Amniotic epithelial cell (primary cell): ENCODE results near the gene UBR4.
"Not testable (repeated sequence)": the region's sequence is repeated elsewhere in the genome, so short reads cannot be mapped to it uniquely, and the experiment has no call there.

Source experiments
- DNase-seq: peaks from one replicate; pipeline ENCODE4 v3.0.0-alpha.2; 2010; ENCODE audit warnings: low read depth

UBR4 gene

DNA sequence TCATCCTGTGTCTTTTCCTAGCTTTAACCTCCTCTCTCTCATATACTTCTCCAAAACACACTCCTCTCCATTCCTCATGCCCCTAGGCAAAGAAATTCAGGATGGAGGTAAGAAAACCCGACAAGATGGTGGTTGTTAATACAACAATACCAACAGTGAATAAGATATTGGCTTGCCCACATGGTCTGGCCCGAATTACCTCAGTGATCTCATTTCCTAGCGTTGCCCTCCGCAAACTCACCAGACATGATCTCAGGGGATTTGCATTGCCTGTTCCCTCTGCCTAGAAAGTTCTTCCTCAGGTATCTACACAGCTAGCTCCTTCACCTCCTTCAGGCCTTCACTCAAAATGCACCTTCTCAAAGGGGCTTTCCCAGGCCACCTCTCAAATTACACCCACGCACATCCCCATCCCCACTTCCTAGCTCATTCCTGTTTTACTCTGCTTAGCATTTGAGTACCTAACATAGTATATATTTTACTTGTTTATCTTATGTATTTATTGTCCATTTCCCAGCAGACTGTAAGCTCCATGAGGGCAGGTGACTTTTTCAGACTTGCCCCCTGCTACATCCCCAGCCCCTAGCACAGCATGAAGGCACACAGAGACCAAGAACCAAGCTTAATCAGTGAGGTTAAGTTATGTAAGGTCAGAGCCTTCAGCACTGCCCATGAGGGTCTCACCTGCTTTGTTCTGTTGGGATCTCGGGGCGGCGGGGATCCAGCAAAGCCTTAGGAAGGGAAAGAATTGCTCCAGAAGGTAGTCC is 10.2 kb upstream of the UBR4 start:
- no peak for DNase-seq

DNA sequence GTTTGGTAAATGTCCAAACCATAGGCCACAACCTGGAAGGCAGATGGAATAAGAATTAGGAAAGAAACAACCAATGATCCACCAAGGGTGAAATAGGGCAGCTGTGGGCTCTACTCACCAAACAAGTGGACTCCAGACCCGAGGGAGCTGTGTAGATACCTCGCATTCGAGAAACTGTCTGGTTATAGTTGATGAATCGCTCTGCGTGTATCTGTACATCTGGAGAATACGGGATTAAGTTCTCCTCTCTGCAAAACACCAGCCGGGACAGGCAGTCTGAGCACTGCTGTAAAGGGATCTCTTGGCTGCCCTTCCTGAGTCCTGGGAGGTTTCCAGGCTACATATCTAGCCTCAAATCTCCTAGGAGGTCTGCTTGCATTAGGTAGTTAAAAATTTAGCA is 9.4 kb upstream of the UBR4 start:
- DNase-seq: peak; percentile 62

DNA sequence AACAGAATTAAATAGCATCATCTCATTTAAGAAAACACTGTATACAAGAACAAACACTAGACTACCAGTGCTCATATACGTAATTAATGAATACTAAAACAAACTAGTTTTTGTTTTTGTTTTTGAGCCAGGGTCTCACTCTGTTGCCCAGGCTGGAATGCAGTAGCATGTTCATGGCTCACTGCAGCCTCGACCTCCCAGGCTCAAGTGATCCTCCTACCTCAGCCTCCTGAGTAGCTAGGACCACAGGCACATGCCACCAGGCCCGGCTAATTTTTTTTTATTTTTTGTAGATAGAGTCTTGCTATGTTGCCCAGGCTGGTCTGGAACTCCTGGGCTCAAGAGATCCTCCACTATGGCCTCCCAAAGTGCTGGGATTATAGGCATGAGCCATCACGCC is 6.5 kb upstream of the UBR4 start:
- not testable (repeated sequence) for DNase-seq

DNA sequence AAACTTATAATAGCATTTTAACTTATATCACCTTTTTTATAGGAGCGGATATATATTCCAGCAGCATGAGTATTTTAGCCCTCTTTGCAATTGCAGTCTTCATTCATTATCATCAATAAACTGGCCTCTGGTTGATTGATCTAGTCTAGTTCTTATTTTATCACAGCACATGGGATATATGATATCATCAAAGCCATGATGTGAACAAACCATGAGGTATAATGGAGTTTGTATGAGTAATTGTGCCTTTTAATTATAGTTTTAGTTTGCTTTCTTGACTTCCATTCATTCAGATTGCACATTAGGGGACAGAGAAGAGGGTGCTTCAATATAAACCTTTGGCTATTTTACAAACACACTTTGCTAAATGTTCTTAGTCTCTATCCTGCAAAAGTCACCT is 3.5 kb upstream of the UBR4 start:
- no peak for DNase-seq

DNA sequence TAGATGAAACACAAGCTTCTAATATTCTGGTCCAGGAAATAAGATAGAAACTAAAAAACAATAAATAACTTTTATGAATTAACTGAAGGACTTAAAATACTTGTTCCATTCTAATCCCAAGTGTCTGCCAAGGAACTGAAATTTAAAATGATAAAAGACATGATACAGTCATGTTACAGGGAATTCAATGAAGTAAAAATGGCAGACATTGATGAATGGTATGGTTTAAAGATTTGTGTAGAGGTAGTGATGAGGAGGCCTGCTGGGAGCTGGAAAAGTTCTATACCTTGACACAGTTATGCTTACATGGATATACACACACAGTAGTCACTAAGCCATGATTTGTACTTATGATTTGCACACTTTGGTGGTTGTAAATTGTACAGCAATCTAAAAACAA is 2.1 kb upstream of the UBR4 start:
- no peak for DNase-seq

DNA sequence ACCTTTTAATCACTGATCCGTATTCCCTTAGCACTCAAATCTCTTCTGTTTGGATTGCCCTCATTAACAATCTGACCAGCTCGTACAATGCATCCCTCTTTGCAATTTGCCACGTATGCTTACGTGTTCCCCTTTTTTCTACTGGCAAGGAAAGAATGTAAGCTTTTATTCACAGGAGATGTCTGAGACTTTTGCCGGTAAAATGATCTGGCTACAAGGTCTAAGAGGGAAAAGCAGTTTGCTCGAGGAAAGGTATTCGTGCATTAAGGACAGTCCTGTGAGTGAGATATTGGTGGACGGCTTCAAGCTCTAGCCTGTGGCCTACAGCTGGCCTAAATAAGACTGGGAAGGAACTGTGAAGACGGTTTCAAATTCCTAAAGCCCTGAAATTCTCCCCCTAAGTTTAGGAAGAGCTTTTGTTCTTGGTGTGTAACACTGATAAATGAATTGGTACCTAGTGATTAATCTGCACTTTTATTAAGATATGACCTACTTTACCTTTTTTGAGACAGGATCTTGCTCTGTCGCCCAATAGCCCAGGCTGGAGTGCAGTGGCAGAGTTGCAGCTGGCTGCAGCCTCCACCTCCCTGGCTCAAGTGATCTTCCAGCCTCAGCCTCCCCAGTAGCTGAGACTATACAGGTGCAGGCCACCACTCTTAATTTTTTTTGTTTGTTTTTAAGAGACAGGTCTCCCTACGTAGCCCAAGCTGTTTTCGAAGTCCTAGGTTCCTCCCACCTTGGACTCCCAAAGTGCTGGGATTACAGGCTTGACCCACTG is 895 bp upstream of the UBR4 start:
- DNase-seq: no peak

DNA sequence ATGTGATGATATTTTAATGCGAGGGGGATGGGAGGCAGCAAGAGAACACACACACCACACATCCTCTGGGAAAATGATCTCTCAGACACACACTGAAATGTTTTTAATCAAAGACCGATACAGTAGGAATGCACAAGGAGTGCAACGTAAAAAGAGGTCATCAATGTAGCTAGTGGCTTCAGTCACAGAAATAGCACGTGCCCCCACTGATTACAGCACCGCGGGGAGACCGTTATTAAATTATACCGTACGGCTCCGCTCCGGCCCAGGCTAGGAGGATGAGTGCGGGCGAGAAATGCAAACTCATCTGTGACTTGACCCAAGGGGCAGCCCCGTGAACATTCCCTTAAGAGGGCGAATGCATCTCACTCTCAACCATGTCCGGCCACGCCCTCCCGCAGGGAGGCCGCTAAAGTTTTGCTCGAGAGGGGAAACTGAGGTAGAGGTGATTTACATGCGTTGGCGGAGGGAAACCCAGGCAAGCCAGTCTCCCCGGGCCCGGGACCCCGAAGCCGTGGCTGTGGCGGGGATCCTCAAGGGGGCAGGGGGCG is 552 bp downstream of the UBR4 start:
- peak; percentile 57 for DNase-seq

GRCh38 chr1:19208710-19209438 is 1.2 kb downstream of the UBR4 start:
- DNase-seq: peak; percentile 84

DNA sequence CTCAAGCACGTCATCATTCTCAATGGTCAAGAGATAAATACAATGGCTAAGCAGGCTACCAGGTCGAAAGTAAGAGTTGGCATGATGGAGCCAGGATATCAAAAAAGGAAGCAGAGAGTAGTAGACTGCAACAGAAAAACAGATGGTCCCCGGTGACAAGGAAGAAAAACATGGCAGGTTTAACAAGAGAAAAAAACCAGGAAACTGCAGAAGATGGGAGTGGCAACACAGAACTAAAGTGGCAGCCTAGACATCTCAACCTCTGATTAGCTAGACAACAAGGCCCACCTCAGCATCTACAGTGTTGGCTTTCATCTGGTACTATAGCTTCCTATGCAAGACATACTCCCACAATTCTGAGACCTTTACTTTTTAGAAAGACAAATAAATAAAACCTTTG is 3.1 kb downstream of the UBR4 start:
- DNase-seq: no peak

DNA sequence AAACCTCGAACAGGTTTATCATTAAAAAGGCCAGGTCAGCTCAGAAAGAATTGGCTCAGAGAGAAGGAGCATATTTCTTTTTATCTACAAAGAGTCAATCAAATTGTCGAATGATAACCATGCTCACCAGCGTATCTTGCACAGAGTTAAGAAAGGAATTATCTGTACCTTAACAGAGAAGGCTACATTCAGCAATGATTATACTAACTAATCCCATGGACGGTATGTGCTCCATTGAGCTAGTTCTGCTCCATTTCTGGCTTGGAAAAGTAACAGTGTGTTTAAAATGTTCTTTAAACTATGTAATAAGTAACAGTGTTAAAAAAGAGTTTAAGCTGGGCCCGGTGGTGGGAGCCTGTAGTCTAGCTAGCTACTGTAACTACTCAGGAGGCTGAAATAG is 4.2 kb downstream of the UBR4 start:
- no peak for DNase-seq

DNA sequence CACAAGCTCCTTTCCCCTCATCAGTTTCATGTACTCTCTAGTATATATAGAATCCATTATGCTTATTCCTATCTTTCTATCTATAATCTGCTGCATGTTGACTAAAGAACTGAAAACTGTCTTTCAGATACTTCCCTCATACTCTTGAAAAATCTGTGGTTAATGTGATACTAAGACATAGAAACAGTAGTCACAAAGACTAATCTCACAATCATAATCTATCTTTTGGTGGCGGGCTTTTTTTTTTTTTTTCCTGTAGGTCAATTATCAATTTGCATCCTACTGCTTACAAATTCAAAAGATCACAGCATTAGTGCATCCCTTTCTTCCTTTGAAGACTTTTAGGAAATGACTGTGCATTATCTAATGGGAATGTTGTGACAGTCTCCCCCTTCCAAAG is 4.7 kb downstream of the UBR4 start:
- DNase-seq: no peak

DNA sequence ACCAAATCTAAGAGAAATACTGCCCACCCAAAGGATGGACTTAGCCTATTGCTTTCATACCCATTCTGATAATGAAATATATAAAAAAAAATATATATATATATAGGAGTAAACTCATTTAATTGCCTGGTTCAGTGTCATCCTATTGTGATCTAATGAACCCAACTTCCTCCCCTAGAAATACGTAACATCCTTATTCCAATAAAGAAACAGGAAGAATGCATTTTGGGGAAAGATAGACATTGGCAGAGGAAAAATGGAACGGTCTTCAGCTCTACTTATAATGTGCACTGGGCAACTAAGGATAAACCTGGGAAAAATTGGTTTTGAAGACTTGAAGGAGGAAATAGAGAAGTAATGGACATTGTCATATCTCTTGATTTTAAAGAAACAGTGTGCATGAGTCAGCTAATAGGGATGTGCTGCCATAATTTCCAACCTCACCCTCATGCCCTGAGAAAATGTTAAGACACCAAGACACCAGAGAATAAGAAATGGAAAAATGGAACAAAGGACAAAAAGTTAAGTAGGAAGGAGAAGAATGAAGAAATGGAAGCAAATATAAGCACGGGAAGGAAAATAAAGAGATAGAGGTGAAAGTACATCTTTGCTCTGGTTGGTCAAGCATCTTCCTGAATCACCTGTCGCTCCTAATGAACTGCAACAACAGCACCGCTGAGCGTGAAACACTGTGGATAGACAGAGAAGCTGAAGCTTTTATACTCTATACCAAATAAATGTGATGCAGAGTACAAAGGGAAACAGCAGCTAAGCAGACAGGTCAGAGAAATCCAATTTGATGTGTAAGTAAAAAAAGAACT is 5.4 kb downstream of the UBR4 start:
- DNase-seq: peak; percentile 45

DNA sequence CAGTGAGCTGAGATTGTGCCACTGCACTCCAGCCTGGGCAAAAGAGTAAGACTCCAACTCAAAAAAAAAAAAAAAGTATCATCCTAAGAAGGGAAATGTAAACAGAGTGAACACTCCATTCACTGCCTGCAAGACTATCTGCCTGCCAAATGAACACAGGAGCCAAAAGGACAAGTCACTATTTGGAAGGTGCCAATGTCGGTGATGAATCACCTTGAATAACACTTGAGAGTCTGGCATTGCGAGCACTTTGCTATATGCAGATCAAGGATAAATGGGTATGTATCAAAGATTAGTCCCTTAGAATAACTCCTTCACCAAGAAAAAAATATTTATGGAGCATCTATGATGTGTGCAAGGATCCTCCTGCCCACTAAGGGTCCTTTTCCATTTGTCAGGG is 6.6 kb downstream of the UBR4 start:
- DNase-seq: no peak

- peak; percentile 63 for DNase-seq
Measured at GRCh38 chr1:19202396-19202795, 7.7 kb downstream of the UBR4 start.

DNA sequence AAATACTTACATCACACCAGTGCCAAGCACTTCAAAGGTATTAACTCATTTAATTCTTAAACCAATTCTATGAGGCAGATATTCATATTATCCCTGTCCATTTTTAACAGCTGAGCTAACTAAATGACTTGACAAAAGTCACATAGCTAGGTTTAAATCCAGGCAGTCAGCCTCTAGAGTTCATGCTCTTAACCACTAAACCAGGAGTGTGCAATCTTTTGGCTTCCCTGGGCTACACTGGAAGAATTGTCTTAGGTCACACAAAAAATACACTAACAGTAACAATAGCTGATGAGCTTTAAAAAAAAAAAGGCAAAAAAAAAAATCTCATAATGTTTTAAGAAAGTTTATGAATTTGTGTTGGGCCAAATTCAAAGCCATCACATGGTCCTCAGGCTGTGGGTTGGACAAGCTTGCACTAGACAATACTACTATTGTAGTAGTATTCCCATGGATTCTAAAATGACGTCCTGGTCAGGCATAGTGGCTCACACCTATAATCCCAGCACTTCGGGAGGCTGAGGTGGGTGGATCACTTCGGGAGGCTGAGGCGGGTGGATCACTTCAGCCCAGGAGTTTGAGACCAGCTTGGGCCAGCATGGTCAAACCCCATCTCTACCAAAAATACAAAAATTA is 10.0 kb downstream of the UBR4 start:
- no peak for DNase-seq

DNA sequence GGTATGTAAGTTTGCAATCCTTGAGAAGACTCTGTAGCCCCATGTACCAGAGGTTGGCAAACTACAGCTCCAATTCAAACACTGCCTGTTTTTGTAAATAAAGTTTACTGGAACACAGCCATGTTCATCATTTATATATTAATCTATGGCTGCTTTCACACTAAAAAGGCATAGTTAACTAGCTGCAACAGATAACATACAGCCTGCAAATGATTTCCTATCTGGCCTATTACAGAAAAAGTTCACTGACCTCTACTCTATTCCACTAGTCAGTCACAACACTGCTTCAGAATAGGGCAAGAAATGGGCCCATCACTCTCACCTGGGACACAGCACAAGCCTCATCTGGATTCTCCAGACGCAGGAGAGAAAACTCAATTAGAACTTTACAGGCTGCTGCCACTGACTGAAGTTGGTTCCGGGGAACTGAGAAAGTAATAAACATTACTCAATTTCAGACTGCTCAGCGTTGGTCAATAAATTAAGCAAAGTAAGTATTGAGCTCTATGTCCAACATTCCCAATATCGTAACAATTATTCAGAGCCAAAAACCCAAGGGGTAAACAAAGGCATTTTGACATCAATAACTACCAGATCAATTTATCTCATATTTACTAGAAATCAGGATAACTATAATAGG is 10.6 kb downstream of the UBR4 start:
- no peak for DNase-seq

- DNase-seq: no peak
Measured at GRCh38 chr1:19198820-19199219, 11.2 kb downstream of the UBR4 start.

- peak; percentile 93 for DNase-seq
Measured at GRCh38 chr1:19197845-19198244, 12.2 kb downstream of the UBR4 start.

DNA sequence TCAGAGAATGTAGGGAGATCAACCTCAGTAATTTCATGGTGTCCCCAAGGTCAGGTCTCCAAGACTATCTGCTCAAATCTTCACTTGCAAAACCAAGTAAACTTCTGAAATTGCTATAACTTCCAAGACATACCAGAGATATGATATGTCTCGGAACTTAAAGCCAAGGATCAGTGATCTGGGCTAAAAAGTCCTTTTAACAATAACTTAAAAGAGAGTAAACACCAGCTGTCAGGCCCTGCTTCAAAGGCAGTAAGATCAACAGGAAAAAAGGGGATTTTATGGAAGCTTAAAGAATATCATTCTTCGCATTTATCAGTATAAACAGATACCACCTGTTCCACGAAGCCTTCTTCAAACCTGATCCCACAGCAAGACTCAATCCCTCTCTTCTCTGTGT is 13.7 kb downstream of the UBR4 start:
- no peak for DNase-seq

- no peak for DNase-seq
Measured at GRCh38 chr1:19193004-19193403, 17.1 kb downstream of the UBR4 start.

GRCh38 chr1:19191811-19192210 is 18.3 kb downstream of the UBR4 start:
- DNase-seq: no peak
